Measurements from ENCODE around the gene OMA1. TPM values are rescaled to one million over a fixed set of nuclear protein-coding genes. Genes with fewer than 3 reads are reported as not detected.

OMA1 gene
- polyA plus RNA-seq, 1 donor from 2014 or later, result 11.0 TPM

- TF ChIP-seq TAF1 (IDR thresholded peaks at IDR 0.05; ENCODE audit: low read depth), result no peak
- TF ChIP-seq CTCF (IDR thresholded peaks at IDR 0.05; ENCODE audit: poor library complexity, severe bottlenecking), result no peak
- TF ChIP-seq EZH2 (IDR thresholded peaks at IDR 0.05; ENCODE audit: borderline replicate concordance, insufficient read depth, low read length, poor library complexity, severe bottlenecking), result no peak
- TF ChIP-seq MXI1 (conservative IDR thresholded peaks at IDR 0.05; ENCODE audit: poor library complexity, severe bottlenecking), result no peak
- no peak for TF ChIP-seq EP300 (conservative IDR thresholded peaks at IDR 0.05; ENCODE audit: poor library complexity, severe bottlenecking)
- no peak for TF ChIP-seq RAD21 (conservative IDR thresholded peaks at IDR 0.05)
- TF ChIP-seq REST (IDR thresholded peaks at IDR 0.05; ENCODE audit: borderline replicate concordance), result no peak
- no peak for TF ChIP-seq SMC3 (conservative IDR thresholded peaks at IDR 0.05; ENCODE audit: poor library complexity)
- TF ChIP-seq POLR2AphosphoS5 (IDR thresholded peaks at IDR 0.05), result no peak
- no peaks in the 10 kb centered on the region for H3K36me3 ChIP-seq (ENCODE audit: insufficient read depth, low read length)
- H3K79me2 ChIP-seq (replicated peaks; ENCODE audit: insufficient read depth, low read length), result no peaks in the 10 kb centered on the region
- H3F3A ChIP-seq (ENCODE audit: insufficient read depth, low read length, poor library complexity, severe bottlenecking), result no peaks in the 10 kb centered on the region
- no peaks in the 10 kb centered on the region for H4K20me1 ChIP-seq (ENCODE audit: insufficient read depth)
- H3K4me3 ChIP-seq (ENCODE audit: low read length), result no peak overlapping the region
- H2AFZ ChIP-seq (ENCODE audit: low read depth, low read length), result no peak overlapping the region
- H3K9me2 ChIP-seq (ENCODE audit: insufficient read depth, low read length), result no peaks in the 10 kb centered on the region
- no peak overlapping the region for H3K27ac ChIP-seq (ENCODE audit: low read length)
- H3K27me3 ChIP-seq (ENCODE audit: insufficient read depth, low read depth, low read length), result no peaks in the 10 kb centered on the region
- H3K4me2 ChIP-seq (ENCODE audit: low read length), result no peak overlapping the region
- no peaks in the 10 kb centered on the region for H3K9me3 ChIP-seq (ENCODE audit: low read length)
- H3K9ac ChIP-seq (ENCODE audit: low read length), result no peak overlapping the region
Observed at GRCh38 chr1:58439946-58440345, 106.6 kb downstream of the OMA1 start.

- no peak for TF ChIP-seq SMC3 (conservative IDR thresholded peaks at IDR 0.05; ENCODE audit: poor library complexity)
- no peak for TF ChIP-seq REST (IDR thresholded peaks at IDR 0.05; ENCODE audit: borderline replicate concordance)
- no peak for TF ChIP-seq RAD21 (conservative IDR thresholded peaks at IDR 0.05)
- TF ChIP-seq TAF1 (IDR thresholded peaks at IDR 0.05; ENCODE audit: low read depth), result no peak
- Histone ChIP-seq H3F3A (ENCODE audit: insufficient read depth, low read length, poor library complexity, severe bottlenecking) (no peaks in the 10 kb centered on the region), H3K9me2 (ENCODE audit: insufficient read depth, low read length) (no peaks in the 10 kb centered on the region), H3K79me2 (replicated peaks; ENCODE audit: insufficient read depth, low read length) (no peaks in the 10 kb centered on the region), H3K9ac (ENCODE audit: low read length) (no peak overlapping the region), H3K9me3 (ENCODE audit: low read length) (no peaks in the 10 kb centered on the region), H3K36me3 (ENCODE audit: insufficient read depth, low read length) (no peaks in the 10 kb centered on the region), H3K4me3 (ENCODE audit: low read length) (no peak overlapping the region), H3K27ac (ENCODE audit: low read length) (no peak overlapping the region), H3K27me3 (ENCODE audit: insufficient read depth, low read depth, low read length) (no peaks in the 10 kb centered on the region), H2AFZ (ENCODE audit: low read depth, low read length) (no peak overlapping the region), H4K20me1 (ENCODE audit: insufficient read depth) (no peaks in the 10 kb centered on the region), H3K4me2 (ENCODE audit: low read length) (no peak overlapping the region)
Observed at GRCh38 chr1:58438468-58438867, 108.1 kb downstream of the OMA1 start.

Measured in neural cell (in vitro differentiated cells).